Measurements from ENCODE around the gene CD55. TPM values are rescaled to one million over a fixed set of nuclear protein-coding genes. Genes with fewer than 3 reads are reported as not detected.
A peak's percentile ranks its signal among the peaks of the same experiment; 100 is the strongest.

The CD55 gene
- total and polyA plus RNA-seq, 2 donors (not counting 1 experiment from before 2014, with no cell fraction given) = 46.1 to 77.7 TPM

GRCh38 chr1:207298636-207299398 is 22.7 kb upstream of the CD55 start:
- Histone ChIP-seq H2AFZ (ENCODE audit: low read length) (no peak overlapping the region), H3K27ac (ENCODE audit: insufficient read depth, low read length) (no peak overlapping the region), H3K4me1 (ENCODE audit: control insufficient read depth, extremely low read depth, insufficient read depth, low read length) (no peaks in the 10 kb centered on the region), H3K36me3 (ENCODE audit: control insufficient read depth, insufficient read depth, low read length) (no peaks in the 10 kb centered on the region), H3K9ac (ENCODE audit: insufficient read depth, low read length) (no peak overlapping the region), H3K27me3 (ENCODE audit: control insufficient read depth, insufficient read depth, low read length) (no peaks in the 10 kb centered on the region), H3K79me2 (ENCODE audit: control insufficient read depth, insufficient read depth, low read length) (no peaks in the 10 kb centered on the region), H3K9me3 (ENCODE audit: control insufficient read depth, insufficient read depth, low read depth, low read length) (no peaks in the 10 kb centered on the region), H3K4me3 (replicated peaks in 1 of 4; ENCODE audit: control extremely low read depth in 1 of 4, insufficient read depth in 1 of 4, low read depth in 3 of 4, low read length in 4 of 4) (no peak overlapping the region), H4K20me1 (ENCODE audit: control insufficient read depth, extremely low read depth, insufficient read depth, low read length) (no peaks in the 10 kb centered on the region), H3K4me2 (ENCODE audit: extremely low read depth, insufficient read depth, low read length) (no peak overlapping the region)
- TF ChIP-seq EZH2 (IDR thresholded peaks at IDR 0.05; ENCODE audit: low read length, missing control alignments) = no peak
- no peak for TF ChIP-seq CTCF (conservative IDR thresholded peaks at IDR 0.05 in 1 of 2, IDR thresholded peaks at IDR 0.05 in 1 of 2; ENCODE audit: low read depth in 1 of 2, low read length in 2 of 2)
- peak in 1 of 2 donors; percentile 40 for DNase-seq (ENCODE audit: low read depth in 2 of 2)

- Histone ChIP-seq H3K4me2 (ENCODE audit: extremely low read depth, insufficient read depth, low read length) (no peak overlapping the region), H3K36me3 (ENCODE audit: control insufficient read depth, insufficient read depth, low read length) (no peaks in the 10 kb centered on the region), H4K20me1 (ENCODE audit: control insufficient read depth, extremely low read depth, insufficient read depth, low read length) (no peaks in the 10 kb centered on the region), H3K9me3 (ENCODE audit: control insufficient read depth, insufficient read depth, low read depth, low read length) (no peaks in the 10 kb centered on the region), H3K4me1 (ENCODE audit: control insufficient read depth, extremely low read depth, insufficient read depth, low read length) (no peaks in the 10 kb centered on the region), H3K4me3 (replicated peaks in 1 of 4; ENCODE audit: control extremely low read depth in 1 of 4, insufficient read depth in 1 of 4, low read depth in 3 of 4, low read length in 4 of 4) (no peak overlapping the region), H3K9ac (ENCODE audit: insufficient read depth, low read length) (no peak overlapping the region), H3K27me3 (ENCODE audit: control insufficient read depth, insufficient read depth, low read length) (no peaks in the 10 kb centered on the region), H2AFZ (ENCODE audit: low read length) (no peak overlapping the region), H3K79me2 (ENCODE audit: control insufficient read depth, insufficient read depth, low read length) (no peaks in the 10 kb centered on the region), H3K27ac (ENCODE audit: insufficient read depth, low read length) (no peak overlapping the region)
- TF ChIP-seq CTCF (conservative IDR thresholded peaks at IDR 0.05 in 1 of 2, IDR thresholded peaks at IDR 0.05 in 1 of 2; ENCODE audit: low read depth in 1 of 2, low read length in 2 of 2) (no peak), EZH2 (IDR thresholded peaks at IDR 0.05; ENCODE audit: low read length, missing control alignments) (no peak)
- DNase-seq (ENCODE audit: low read depth in 2 of 2) = no peak
These were observed 20.5 kb upstream of the CD55 start for GRCh38 chr1:207300970-207301369.

- Histone ChIP-seq H3K36me3 (ENCODE audit: control insufficient read depth, insufficient read depth, low read length) (no peaks in the 10 kb centered on the region), H4K20me1 (ENCODE audit: control insufficient read depth, extremely low read depth, insufficient read depth, low read length) (no peaks in the 10 kb centered on the region), H3K27ac (ENCODE audit: insufficient read depth, low read length) (no peak overlapping the region), H3K4me3 (replicated peaks in 1 of 4; ENCODE audit: control extremely low read depth in 1 of 4, insufficient read depth in 1 of 4, low read depth in 3 of 4, low read length in 4 of 4) (no peak overlapping the region), H3K4me2 (ENCODE audit: extremely low read depth, insufficient read depth, low read length) (no peak overlapping the region), H3K9ac (ENCODE audit: insufficient read depth, low read length) (no peak overlapping the region), H3K79me2 (ENCODE audit: control insufficient read depth, insufficient read depth, low read length) (no peaks in the 10 kb centered on the region), H3K4me1 (ENCODE audit: control insufficient read depth, extremely low read depth, insufficient read depth, low read length) (no peaks in the 10 kb centered on the region), H3K9me3 (ENCODE audit: control insufficient read depth, insufficient read depth, low read depth, low read length) (no peaks in the 10 kb centered on the region), H2AFZ (ENCODE audit: low read length) (no peak overlapping the region), H3K27me3 (ENCODE audit: control insufficient read depth, insufficient read depth, low read length) (no peaks in the 10 kb centered on the region)
- TF ChIP-seq CTCF (conservative IDR thresholded peaks at IDR 0.05 in 1 of 2, IDR thresholded peaks at IDR 0.05 in 1 of 2; ENCODE audit: low read depth in 1 of 2, low read length in 2 of 2) = no peak
- no peak for TF ChIP-seq EZH2 (IDR thresholded peaks at IDR 0.05; ENCODE audit: low read length, missing control alignments)
- DNase-seq (ENCODE audit: low read depth in 2 of 2) = no peak
These were observed 18.7 kb upstream of the CD55 start for GRCh38 chr1:207302618-207303393.

Measured in fibroblast of lung (primary cell).